ENCODE results near the gene MARK3.

MARK3 gene

DNA sequence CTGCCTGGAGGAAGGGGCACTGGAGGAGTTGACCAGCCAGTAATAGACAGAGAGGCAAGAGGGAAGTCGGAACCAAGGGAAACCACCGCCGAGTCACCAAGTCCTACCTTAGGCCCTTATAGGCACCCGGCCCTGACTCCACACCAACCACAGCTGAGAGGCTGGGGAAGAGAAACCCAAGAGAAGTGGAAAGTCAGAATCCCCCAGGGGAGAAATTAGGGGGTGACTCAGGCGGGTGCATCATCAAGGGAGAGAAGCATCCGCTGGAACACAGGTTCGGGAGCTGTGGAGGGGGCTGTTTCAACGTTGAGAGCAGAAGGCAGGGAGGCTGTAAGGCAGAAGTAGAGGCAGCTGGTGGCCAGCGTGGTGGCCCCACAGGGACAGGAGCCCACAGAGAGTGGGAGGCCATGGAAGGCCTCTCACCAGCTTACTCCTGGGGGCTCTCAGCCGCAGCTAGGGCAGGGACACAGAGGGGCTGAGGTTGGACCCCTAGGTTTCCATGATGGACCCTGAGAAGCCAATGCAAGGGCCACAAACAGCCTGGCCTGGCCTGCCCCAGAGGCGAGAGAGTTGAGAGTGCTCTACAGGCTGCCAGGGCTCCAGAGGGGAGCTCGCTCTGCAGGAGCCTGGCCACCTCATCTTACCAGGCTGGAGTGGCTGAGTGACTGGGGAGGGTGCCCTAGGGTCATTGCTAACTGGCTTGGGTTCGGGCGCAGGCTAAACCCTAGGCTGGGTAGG, 142.4 kb downstream of the MARK3 start:
- DNase-seq (ENCODE audit: low spot score), result no peak

DNA sequence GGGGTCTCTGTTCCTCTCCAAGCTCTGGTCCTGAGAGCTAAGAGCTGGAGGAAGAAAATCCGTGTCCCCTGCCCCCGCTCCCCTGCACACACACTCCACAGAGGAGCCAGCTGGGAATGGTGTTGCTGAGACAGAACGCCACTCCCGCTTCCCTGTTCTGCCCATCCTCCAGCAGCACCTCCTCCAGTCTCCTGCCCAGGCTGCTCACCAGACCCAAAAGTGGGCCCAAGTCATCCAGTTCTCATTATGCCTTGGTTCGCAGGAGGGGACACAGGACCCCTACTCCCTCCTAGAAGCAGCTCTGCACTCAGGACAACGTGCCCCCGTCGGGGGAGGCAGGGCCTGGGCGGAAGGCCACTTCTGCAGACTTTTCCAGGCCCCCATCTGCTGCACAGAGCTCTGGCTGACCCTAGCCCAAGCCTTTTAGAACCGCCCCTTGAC, 143.0 kb downstream of the MARK3 start:
- no peak for DNase-seq (ENCODE audit: low spot score)

- peak; percentile 94 for DNase-seq (ENCODE audit: low spot score)
Measured at GRCh38 chr14:103528587-103529382, 143.6 kb downstream of the MARK3 start, which contains the start of gene TRMT61A. Gene TRMT61A (plus strand): TSS chr14:103529196. CDS start chr14:103529979, 783 bp downstream.

DNA sequence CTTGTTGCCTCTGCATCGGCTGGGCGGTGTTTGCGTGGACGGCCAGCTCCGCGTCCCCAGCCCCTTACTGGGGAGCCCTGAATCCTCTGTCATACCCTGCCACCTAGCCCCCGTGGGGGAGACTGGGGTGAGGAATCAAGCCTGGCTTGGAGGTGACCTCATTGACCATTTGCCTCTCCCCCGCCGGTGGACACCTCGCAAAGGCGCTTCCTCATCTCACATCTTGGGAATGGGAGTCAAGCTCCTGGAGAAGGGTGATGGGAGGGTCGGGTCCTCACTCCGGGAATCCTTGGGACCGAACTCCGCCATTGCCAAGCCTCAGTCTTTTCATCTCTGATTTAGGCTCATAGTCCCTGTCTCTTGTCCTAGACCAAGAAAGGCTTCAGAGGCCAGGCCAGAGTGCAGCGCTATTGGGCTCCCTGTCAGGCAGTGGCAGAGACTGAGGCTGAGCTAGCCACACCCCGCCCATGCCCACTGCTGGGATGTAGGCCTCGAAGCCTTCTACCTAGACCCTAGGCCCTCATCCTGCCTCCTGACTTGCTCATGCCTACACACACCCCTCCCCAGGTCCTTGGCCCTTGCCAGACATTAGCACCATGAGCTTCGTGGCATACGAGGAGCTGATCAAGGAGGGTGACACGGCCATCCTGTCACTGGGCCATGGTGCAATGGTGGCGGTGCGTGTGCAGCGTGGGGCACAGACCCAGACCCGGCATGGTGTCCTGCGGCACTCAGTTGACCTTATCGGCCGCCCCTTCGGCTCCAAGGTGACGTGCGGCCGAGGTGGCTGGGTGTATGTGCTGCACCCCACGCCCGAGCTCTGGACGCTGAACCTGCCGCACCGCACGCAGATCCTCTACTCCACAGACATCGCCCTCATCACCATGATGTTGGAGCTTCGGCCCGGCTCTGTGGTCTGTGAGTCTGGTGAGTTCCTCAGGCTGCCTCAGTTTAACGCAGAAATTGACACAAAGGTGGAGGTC, 144.5 kb downstream of the MARK3 start:
- DNase-seq (ENCODE audit: low spot score), result no peak

GRCh38 chr14:103530390-103530789, 145.2 kb downstream of the MARK3 start:
- DNase-seq (ENCODE audit: low spot score), result no peak

DNA sequence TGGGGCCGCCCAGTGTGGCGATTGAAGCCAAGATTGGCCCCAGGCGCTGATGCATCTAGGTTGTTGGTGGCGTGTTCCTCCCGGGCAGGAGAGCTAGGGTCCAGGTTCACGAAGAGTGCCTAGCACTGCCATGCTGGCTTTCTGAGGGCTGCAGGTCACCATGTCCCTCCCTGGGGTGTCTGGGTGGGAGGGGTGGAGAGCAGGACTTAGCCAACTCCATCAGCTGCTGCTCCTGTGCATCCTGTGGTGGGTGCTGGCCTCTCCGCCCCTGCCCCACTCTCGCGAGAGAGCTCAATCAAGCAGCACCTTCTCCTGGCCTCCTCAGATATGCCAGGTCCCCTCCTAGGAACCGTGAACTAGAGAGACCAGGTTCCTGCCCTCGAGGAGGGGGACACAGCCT, 145.6 kb downstream of the MARK3 start:
- no peak for DNase-seq (ENCODE audit: low spot score)

- no peak for DNase-seq (ENCODE audit: low spot score)
Measured at GRCh38 chr14:103531421-103532215, 146.4 kb downstream of the MARK3 start.

DNA sequence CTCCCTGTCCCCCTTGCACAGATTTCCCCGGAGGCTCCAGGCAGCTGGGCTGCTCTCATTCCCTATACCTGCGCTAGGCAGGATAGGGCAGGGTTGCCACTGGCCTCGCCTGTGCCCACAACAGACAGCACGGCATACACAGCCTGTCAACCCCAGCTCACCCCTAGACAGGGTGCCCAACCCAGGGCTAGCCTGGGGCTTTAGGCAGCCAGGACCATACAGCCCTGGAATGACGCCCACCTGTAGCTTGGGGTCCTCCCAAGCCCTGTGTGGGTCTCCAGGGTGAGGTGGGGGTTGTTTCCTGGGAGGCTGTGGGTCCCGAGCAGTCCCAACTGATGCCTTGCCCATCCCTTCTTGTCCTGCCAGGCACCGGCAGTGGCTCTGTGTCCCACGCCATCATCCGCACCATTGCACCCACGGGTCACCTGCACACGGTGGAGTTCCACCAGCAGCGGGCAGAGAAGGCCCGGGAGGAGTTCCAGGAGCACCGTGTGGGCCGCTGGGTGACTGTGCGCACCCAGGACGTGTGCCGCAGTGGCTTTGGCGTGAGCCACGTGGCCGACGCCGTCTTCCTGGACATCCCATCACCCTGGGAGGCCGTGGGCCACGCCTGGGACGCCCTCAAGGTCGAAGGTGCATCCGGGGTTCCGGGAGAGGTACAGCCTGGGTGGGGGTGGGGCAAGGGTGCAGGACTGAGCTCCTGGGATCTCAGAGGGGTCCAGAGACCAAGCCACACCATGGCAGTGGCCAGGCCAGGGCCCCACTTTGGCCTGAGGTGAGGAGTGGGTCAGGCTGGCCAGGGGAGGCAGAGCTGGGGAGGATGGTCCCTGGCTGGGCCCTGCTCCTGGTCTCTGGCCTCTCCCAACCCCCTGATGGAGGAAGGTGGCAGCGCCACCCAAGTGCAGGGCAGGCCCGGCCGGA, 147.3 kb downstream of the MARK3 start:
- no peak for DNase-seq (ENCODE audit: low spot score)

GRCh38 chr14:103533137-103533998, 148.2 kb downstream of the MARK3 start:
- DNase-seq (ENCODE audit: low spot score), result no peak

GRCh38 chr14:103533999-103534575, 148.9 kb downstream of the MARK3 start:
- no peak for DNase-seq (ENCODE audit: low spot score)

DNA sequence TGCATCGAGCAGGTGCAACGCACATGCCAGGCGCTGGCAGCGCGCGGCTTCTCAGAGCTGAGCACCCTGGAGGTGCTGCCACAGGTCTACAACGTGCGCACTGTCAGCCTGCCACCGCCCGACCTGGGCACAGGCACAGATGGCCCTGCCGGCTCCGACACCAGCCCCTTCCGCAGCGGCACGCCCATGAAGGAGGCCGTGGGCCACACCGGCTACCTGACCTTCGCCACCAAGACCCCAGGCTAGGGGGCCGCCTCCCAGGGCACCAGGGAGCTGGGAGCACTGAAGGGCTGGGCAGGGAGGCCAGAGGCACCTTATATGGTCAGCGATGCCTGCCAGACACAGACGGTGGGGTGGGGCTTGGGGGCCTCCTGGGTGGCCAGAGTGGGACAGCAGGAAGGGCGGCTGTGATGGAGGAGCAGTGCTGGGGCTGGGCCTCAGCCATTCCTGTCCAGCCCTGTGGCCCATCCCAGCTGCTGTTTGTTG, 149.4 kb downstream of the MARK3 start:
- no peak for DNase-seq (ENCODE audit: low spot score)

DNA sequence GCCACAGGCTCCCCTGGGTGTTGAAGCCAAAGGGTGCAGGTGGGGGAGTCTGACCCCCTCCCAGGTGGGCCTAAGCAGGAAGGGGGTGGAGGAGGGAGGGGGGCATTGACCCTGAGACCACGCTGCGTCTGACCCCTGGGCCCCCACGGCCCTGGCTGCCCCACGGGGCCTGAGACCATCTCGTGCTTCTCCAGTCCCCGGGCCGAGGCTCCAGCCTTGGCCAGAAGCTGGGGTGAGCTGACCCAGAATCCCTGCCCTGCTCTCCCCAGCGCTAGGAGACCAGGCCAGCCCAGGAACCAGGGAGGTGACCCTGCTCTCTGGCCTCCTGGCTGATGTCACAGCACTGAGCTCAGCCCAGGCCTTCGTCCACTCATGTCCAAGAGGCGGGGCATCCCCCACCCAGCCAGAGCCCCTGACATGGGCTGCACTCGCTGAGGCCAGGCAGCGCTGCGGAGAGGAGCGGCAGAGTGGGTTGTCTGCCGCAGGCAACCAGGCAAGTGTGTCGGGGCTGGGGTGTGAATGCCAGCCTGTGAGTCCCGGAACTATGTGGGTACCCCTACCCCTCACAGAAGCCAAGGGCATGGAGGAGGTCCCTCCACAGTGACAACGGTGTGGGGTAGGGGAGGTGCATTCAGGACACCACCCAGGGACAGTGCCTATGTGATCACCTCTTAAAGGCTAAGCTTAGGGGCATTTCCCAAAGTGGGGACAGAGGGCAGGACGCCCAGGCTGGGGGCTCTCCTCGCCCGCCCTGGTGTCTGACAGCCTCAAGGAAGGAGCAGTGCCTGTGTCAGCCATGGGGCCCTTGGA, 150.1 kb downstream of the MARK3 start:
- DNase-seq (ENCODE audit: low spot score), result no peak

GRCh38 chr14:103535891-103536565, 150.8 kb downstream of the MARK3 start:
- DNase-seq (ENCODE audit: low spot score), result no peak

DNA sequence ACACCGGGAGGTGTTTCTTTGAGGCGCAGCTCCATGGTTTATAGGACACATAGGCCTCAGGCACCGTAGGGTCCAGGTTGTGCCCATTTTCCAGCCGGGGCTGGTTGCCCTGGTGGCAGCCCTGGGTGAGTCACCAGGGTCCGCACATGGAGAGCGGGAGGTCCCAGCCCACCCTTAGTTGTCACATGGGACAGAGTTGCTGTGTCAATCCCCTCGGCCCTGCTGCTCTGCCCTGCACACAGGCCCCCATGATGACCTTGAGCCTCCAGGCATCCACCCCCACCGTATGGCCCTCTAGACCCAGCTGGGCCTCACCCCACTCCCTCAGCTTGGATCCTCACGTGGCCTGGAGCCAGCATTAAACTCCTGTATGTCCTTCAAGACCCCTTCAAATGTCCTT, 151.5 kb downstream of the MARK3 start:
- no peak for DNase-seq (ENCODE audit: low spot score)

DNA sequence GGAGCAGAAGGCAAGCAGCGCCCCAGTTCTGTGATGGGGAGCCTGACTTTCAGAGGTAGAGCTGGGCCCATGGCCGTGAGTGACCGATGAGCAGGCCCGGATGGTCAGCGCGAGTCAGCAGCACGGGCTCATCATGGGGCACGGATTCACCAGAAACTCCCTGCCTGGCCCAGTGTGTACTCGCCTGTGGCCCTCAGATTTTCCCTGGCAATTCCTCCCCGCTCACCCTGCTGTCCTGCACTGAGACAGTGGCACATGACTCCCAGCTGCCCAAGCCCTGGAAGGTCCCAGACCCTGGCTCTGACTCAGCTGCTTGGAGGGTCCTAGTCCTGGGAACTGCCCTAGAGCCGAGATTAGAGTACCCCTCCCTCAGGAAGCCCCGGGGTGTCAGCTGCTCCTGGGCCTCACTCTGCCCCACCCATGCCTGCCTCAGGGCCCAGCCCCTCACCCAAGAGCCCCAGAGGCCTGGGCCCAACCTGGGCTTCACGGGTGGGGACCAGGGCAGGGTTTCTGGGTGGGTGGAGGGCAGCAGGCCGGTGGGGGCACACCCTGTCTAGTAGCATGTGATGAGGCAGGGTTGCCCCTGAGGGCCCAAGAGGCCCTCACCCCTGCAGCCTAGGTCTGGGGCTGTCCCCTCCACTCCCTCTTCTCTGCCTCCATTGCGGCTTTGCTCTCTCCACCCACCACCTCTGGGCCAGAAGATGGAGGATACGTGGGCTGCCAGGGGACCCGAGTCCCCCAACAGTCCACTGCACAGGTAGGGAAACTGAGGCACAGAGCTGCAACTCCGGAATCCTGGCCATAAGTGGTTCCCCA, 152.2 kb downstream of the MARK3 start:
- DNase-seq (ENCODE audit: low spot score), result no peak
